GM12891 (cell line): ENCODE results near the gene FAM43A.

Experiments
- DNase-seq: peaks from one replicate; pipeline ENCODE4 v3.0.0; 2011; ENCODE audit warnings: low spot score; ENCODE audit not compliant: insufficient read length
- FAIRE-seq: peaks from 2 replicates; lab custom pipeline; 2011; peaks lifted over from hg19 to GRCh38; lab: Jason Lieb, UNC
- PAX5 ChIP-seq: IDR thresholded peaks from 2 replicates; pipeline ENCODE4 v1.6.1; 2011; ENCODE audit warnings: low read length, moderate library complexity, mild to moderate bottlenecking; ENCODE audit not compliant: insufficient read depth, severe bottlenecking
- POLR2A ChIP-seq: IDR thresholded peaks from 2 replicates; pipeline ENCODE4 v1.6.1; 2011; ENCODE audit warnings: low read depth, low read length, control low read depth
- POLR2AphosphoS5 ChIP-seq: IDR thresholded peaks from 2 replicates; pipeline ENCODE4 v1.6.1; 2011; ENCODE audit warnings: low read depth, low read length, control low read depth
- POU2F2 ChIP-seq: IDR thresholded peaks from 2 replicates; pipeline ENCODE4 v1.6.1; 2011; ENCODE audit warnings: low read depth, mild to moderate bottlenecking, control low read depth, low read length, moderate library complexity
- SPI1 ChIP-seq: IDR thresholded peaks from 2 replicates; pipeline ENCODE4 v1.6.1; 2011; ENCODE audit warnings: low read depth, low read length, control low read depth
- TAF1 ChIP-seq: IDR thresholded peaks from 2 replicates; pipeline ENCODE4 v1.6.1; 2011; ENCODE audit warnings: low read depth, low read length, control low read depth

FAM43A gene

DNA sequence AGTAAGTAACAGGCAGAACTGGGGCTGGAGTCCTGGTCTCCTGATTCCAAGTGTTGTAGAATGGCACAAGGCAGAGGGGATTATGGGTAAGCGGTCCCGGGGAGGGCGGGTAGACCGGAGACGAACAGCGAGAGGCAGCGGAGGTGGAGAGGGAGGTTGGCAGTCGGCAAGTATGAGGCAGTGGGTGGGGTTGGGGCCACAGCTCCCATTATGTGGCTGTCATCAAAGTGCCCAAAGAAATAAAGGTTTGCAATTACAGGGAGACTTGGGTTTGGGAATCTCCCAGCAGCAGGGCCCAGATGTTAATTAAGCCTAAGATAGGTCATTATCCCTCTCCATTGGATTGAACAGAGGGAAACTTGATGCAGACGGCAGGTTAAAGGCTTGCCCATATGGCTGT is 16.9 kb downstream of the FAM43A start:
- TF ChIP-seq SPI1 (no peak), POLR2AphosphoS5 (no peak), PAX5 (no peak), POLR2A (no peak), POU2F2 (no peak), TAF1 (no peak)
- DNase-seq = no peak
- FAIRE-seq = no peak

DNA sequence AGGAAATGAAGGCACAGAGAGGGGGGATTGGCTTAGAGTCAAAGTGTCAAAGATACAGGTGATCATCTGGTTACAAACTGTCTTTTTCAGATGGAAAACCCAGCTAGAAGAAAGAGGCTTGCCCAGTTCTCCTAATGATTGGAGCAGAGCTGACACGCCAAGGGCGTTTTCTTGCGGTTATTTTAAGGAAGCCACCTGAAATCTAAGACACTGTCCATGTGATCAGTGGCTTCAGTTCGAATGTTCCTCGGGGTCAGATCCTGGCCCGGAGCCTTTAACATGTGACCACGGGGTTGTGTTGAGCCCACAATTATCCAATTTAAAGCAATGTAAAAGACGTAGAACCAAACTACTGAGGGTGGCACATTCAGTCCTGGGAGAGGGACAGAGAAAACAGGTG is 19.5 kb downstream of the FAM43A start:
- DNase-seq = no peak
- no peak for FAIRE-seq

DNA sequence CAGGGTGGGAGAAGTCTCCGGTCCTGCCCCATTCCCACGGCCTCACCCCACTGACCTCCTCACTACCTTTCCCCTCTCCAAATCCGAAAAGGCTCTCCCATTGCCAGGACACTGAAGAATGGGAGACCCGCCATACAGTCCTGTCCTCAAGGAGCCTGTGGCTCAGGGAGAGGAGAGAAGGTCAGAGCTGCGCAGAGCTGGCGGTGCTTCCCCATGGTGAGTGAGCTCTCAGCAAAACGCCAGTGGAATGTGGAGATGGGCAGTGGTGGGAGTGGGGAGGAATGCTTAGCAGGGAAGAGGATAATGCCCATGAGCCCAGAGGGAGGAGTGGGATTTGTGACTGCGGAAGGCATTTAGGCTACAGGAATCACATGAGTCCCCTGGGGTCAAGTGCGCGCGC is 20.1 kb downstream of the FAM43A start:
- no peak for TF ChIP-seq SPI1
- no peak for TF ChIP-seq TAF1
- TF ChIP-seq POU2F2 = no peak
- TF ChIP-seq POLR2A = no peak
- no peak for TF ChIP-seq POLR2AphosphoS5
- no peak for TF ChIP-seq PAX5
- no peak for DNase-seq
- no peak for FAIRE-seq

More for the DNA sequence above, 19.5 kb downstream of the FAM43A start:
- no peak for TF ChIP-seq POLR2A
- TF ChIP-seq POU2F2 = no peak
- no peak for TF ChIP-seq TAF1
- TF ChIP-seq PAX5 = no peak
- TF ChIP-seq POLR2AphosphoS5 = no peak
- TF ChIP-seq SPI1 = no peak

DNA sequence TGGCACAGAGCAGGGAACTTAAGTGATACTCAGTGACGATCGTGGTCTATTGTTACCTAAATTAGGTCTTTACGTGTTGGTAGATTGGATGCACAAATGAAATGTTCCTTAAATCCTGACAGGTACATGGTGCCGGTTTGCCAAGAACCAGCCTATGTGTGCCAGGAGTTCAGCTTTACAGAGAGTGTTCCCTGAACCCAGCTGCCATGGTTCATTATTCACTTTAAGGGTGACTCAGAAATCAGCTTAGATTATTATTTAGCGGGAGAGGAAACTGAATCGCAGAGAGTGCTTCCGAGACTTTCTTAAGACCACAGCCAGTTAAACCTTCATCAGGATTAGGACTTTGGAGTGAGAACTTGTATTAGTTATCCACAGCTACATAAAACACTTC is 21.5 kb downstream of the FAM43A start:
- DNase-seq = no peak
- no peak for FAIRE-seq
- TF ChIP-seq PAX5 (no peak), POLR2AphosphoS5 (no peak), POU2F2 (no peak), TAF1 (no peak), SPI1 (no peak), POLR2A (no peak)

DNA sequence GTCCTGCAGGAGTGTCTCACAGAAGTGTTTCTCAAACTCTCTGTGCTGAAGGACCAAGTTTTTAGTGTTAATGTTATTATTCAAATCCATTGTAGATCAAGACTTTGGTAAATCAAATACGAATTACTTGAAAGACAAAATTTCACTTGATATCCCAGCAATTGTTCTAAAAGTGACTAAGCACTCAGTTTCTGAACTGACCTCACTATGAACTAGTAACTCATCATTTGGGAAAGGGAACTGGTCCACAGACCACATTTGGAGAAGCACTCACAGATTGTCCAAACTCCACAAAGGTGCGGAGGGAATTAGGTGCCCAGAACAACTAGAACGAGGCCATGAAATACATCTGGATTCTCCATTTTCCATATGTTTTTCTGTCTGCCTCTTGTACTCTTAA is 25.6 kb downstream of the FAM43A start:
- no peak for TF ChIP-seq SPI1
- no peak for TF ChIP-seq POU2F2
- TF ChIP-seq PAX5 = no peak
- TF ChIP-seq POLR2A = no peak
- no peak for TF ChIP-seq POLR2AphosphoS5
- TF ChIP-seq TAF1 = no peak
- FAIRE-seq (no peak), DNase-seq (no peak)

DNA sequence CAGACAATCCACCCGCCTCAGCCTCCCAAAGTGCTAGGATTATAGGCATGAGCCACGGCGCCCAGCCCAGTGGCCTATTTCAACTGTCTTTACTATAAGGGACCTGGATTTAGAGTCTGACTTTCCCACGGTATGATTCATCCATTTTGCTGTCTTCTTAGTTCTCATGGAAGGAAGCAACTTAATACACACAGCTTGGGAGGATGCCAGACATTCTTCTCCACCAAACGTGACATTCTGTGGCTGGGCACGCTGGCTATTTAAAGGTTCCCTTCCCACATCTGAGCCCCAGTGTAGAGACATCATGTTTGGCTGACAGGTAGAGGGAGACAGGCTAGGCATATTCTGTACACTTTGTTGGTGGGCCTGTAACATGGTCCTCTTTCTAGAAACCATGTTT is 26.2 kb downstream of the FAM43A start:
- FAIRE-seq = no peak
- no peak for DNase-seq
- TF ChIP-seq SPI1 = no peak
- no peak for TF ChIP-seq POU2F2
- TF ChIP-seq PAX5 = no peak
- no peak for TF ChIP-seq TAF1
- no peak for TF ChIP-seq POLR2AphosphoS5
- TF ChIP-seq POLR2A = no peak

DNA sequence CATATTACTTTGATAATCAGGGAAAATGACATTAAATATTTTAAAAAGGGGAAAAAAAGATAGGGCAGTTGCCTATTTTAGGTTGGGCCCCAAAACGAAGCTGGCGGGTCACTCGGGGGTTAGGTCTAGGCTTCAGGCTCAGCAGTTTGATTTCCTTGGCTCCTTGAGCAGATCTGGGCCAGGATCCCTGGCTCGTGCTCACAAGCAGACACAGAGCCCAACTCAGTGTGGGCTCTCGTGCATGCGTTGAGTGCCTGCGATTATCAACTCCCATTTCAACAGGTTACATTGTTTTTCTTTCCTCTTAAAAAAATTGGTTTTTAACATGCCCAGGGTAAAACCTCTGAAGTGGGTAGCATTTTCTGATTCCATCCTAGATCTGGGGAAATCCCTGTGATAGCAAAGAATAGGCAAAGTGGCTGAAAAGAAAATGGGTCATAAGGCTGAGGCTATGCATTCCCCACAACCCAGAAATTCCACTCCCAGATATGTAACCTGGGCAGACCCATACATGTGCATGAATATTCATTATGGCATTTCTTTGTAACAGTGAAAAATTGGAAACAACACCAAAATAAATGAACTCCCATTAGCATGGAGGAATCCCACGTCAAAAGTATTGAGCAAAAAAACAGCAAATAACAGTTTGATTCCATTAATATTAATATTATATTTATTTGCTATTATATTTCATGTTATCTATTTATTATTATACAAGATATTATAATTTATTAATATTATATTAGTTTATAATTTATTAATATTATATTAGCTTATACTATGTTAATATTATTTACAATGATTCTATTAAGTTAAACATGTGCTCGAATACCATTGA is 27.8 kb downstream of the FAM43A start:
- TF ChIP-seq SPI1 = no peak
- TF ChIP-seq TAF1 = no peak
- FAIRE-seq (no peak), DNase-seq (no peak)

DNA sequence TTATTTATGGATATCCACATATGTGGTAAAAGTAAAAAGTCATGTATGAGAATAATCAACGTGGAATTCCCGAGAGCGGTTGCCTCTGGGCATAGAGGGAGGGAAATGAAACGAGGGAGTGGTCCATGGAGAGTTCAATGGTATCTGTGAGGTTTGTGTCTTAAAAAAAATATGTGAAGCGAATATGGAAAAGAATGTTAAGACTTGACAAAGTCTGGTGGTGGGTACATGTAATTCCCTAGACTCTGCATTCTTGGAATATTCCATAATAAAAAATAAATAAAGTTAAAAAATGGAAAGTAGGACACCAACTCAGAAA is 28.4 kb downstream of the FAM43A start:
- TF ChIP-seq TAF1 (no peak), POU2F2 (no peak), PAX5 (no peak), SPI1 (no peak), POLR2A (no peak), POLR2AphosphoS5 (no peak)
- no peak for DNase-seq
- no peak for FAIRE-seq

DNA sequence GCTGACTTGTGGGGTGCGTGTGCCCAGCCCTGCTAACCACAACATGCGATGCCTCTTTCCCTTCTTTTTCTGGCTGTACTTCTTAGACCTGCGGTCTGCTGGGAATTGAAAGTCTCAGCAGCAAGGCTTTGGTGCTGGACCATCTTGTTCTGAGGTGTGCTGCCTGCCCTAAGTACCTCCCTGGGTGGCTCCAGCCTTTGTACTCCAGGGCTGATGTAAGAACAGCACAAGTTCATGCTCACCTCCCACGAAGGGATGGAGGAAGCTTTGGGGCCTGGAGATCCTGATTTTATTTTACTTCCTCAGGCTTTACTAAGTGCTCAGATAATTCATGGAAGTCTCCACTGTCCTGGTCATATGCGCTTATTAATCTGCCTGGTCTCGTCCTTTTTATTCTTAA is 28.9 kb downstream of the FAM43A start:
- DNase-seq = no peak
- no peak for FAIRE-seq
- no peak for TF ChIP-seq SPI1
- TF ChIP-seq POLR2AphosphoS5 = no peak
- no peak for TF ChIP-seq PAX5
- no peak for TF ChIP-seq TAF1
- no peak for TF ChIP-seq POU2F2
- no peak for TF ChIP-seq POLR2A
